ENCODE data around the gene EEF1AKMT2.
"Not testable (repeated sequence)": the region's sequence is repeated elsewhere in the genome, so short reads cannot be mapped to it uniquely, and the experiment has no call there.

The EEF1AKMT2 gene

DNA sequence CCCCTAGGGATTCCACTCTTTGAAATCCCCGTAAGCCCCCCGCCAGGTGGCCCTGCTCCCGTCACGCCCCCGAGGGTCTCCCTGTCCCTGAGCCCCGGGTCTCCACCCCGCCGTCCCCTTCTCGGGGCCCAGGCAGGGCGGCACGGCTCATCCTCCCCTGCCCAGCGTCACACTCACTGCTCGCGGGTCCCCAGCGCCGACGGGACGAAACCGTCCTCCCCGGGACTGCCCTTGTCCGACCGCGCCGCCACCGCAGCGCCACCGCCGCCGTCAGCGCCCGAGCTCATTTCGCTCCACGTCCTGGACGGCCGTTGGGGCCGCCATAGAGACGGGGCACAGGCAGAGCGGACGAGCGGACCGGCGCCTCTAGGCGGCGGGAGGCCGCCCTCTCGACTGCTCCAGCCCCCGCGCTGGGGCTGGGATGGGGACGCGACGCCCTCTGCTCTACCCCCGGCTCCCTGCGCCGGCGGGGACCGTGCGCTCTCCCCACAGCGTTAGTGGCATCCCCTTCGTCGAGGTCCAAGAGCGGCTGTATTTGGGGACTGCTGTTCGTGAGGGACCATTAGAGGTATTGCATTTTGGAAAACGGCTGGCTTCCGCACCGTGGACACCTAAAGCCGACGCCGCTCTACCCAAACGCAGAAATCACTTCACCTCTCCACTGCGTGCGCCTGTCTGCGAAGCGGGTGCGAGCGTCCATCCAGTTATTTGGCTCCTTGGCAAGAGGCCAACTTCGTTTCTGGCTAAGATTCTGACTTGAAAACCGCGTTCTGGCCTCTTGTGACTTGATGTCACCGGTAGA lies at the start of gene EEF1AKMT2:
TSS of gene EEF1AKMT2 (minus strand) at position 341 of the 802 bp plus-strand sequence. CDS start at position 287, 54 bp downstream.
- DNase-seq (ENCODE audit: insufficient read length, low spot score) (peak; percentile 80), FAIRE-seq (no peak)

DNA sequence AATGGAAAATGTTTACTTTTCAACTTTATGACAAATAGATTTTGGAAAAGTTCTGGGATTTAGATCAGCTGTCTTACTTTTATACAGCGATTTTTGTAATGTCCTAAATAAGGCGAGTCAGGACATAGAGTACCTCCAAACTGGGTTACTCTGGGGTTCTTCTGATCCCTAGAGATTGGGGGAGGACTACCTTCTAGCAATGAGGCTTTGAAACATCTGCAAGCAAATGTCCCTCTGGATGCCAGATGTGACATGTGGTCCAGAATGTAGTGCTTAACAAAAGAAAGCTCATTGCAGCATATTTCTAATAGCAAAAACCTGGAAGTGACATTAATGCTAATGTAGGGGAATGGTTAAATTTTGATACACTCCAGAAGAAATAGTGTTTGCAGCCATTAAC lies 46.0 kb upstream of the EEF1AKMT2 start:
- no peak for FAIRE-seq
- no peak for DNase-seq (ENCODE audit: insufficient read length, low spot score)

DNA sequence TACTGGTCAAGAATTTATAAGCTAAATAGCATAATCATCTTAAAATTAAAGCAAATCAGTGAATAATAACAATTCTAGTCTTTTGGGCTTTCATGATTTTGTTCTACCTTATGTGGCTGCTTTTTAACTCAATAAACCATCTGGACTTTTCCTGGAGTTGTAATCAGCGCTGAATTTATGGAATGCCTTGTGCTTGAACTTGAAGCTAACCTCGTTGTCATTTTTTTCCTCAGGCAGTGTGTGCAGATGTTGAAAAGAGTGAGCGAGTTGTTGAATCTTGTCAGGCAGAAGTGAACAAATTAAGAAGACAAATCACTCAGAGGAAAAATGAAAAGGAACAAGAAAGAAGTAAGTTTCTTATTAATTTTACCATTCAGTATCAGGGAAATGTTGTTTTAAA lies 39.4 kb upstream of the EEF1AKMT2 start:
- DNase-seq (ENCODE audit: insufficient read length, low spot score) (no peak), FAIRE-seq (no peak)

DNA sequence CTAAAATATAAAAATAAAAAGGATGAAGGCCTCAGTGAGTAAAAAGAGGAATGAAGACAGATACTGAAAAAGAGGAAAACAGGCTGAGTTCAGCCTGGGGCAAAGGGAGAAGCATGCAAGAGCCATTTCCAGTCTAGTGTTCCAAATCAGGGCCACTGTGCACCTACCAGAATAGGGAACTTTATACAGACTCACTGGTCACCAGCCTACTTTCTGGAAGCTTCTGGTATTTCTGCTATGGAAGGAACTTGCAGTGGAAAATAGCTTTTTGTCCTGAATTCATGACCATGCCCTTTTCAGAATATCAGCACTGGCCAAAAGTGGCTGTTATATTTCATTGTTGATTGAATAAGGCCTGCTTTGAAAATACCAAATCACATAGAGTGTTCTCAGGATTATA lies 38.8 kb upstream of the EEF1AKMT2 start:
- DNase-seq (ENCODE audit: insufficient read length, low spot score) (no peak), FAIRE-seq (no peak)

DNA sequence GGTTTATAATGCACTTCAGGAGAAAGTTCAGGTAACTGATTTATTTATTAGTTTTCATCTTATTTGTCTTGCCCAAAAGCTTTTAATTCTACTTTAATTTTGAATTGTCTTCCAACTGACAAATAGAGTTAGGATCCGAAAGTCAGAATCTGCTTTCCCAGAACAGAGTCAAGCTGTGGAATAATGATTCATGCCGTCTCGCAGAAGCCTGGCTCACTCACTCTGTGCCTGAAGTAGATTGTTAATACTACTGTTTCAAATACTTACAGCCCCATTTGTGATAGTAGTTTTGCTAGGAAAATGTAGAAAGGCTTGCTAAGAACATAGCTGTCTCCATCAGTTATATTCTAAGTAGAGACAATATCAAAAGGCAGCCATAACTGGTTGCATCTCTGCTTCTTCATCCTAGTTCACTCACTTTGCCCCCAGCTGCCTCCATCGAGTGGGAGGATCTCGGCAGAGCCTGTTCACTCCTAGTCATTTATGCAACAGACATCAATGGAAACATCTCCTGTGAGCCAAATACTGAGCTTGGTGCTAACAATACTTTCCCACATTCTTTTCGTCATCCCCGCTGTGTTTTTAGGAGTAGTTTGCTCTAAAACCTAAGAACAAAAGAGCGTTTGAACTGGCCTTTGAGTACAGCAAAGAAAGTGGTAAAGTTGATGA lies 37.9 kb upstream of the EEF1AKMT2 start:
- DNase-seq (ENCODE audit: insufficient read length, low spot score): no peak
- FAIRE-seq: no peak

DNA sequence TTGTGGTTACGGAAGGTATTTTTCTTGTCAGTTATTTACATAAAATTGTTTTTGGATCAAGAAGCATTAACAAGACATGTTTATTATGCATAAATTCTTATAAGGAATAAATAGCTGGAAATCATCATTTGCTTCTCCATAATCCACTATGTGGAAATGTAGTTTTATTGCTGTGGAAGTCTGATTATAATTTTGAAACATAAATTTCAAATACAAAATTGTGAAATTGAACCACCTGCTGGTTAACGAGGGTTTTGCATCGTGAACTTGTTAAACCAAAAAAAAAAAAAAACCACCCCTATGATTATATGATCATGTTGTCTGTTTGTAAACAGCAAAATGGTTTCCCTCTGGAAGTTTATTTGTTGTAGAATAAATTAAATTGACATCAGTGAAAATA lies 35.8 kb upstream of the EEF1AKMT2 start:
- FAIRE-seq (no peak), DNase-seq (ENCODE audit: insufficient read length, low spot score) (peak; percentile 4)

DNA sequence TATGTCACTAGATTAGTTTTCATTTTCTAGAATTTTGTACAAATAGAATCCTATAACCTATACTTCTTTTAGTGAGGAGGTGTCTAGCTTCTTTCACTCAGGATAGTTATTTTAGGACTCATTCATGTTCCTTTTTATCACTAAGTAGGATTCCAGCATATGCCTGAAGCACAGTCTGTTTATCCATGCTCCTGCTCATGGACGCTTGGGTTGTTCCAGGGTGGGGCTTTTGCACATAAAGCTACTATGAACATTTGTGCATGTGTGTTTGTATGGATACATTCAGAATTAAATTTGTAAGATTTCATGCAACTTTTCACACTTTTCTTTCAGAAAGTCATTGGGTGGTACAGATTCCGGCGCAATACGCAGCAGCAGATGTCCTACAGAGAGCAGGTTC lies 34.6 kb upstream of the EEF1AKMT2 start:
- FAIRE-seq (no peak), DNase-seq (ENCODE audit: insufficient read length, low spot score) (no peak)

DNA sequence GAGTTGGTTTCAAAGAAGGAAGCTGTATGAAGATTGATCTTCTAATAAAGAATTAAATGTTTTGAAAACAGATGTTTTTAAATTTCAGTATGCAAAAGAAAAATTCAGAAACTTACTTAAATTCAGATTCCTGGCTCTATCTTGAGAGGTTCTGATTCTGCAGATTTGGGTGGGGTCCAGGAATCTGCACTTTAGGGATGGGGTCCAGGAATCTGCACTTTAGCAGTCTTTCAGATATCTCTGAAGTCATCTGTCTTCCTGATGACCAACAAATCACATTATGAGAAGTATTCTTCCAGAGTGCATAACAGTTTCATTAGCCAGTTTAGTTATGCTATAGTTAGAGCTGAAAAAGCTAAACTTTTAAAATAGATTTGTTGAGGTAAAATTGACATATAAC lies 34.0 kb upstream of the EEF1AKMT2 start:
- DNase-seq (ENCODE audit: insufficient read length, low spot score): no peak
- no peak for FAIRE-seq

DNA sequence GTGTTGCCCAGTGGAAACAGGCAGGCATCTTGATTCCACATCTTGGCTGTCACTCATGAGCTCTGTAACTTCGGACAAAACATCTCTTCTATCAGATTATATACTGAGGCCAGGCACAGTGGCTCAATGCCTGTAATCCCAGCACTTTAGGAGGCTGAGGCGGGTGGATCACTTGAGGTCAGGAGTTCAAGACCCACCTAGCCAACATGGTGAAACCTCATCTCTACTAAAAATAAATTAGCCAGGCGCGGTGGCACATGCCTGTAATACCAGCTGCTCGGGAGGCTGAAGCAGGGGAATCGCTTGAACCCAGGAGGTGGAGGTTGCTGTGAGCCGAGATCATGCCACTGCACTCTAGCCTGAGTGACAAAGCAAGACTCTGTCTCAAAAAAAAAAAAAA lies 33.2 kb upstream of the EEF1AKMT2 start:
- not testable (repeated sequence) for DNase-seq (ENCODE audit: insufficient read length, low spot score); FAIRE-seq

DNA sequence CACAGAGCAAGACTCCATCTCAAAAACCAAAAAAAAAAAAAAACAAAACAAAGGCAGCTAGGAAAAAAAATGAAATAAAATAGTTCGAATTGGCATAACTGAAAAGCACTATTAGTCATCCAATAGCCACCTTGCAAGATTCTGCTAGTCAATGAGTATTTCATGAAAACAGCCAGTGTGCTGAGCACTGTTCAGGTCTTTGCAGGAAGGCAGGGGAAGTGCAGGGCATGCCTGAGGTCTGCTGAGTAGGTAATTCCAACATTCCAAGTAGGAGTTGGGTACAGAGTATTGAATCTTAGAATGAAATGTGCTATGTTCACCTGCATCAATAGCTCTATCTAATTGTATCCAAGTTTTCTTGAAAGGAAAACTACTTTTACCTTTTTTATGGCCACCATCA lies 32.8 kb upstream of the EEF1AKMT2 start:
- FAIRE-seq (no peak), DNase-seq (ENCODE audit: insufficient read length, low spot score) (no peak)

DNA sequence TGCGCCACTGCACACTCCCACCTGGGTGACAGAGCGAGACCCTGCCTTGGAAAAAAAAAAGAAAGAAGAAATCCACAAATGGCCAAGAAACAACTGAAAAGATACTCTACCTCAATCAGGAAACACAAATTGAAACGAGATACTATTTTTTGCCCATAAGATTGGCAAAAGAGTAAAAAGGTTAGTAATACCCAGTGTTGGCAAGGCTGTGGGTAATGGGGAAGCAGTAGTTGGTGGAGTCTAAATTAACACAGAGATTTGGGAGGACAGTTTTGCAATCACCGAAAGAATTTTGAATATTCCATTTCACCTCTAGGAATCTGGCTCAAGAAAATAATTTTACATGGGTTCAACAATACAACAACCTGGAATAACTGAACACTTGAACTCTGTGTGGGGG lies 29.8 kb upstream of the EEF1AKMT2 start:
- FAIRE-seq: no peak
- no peak for DNase-seq (ENCODE audit: insufficient read length, low spot score)

DNA sequence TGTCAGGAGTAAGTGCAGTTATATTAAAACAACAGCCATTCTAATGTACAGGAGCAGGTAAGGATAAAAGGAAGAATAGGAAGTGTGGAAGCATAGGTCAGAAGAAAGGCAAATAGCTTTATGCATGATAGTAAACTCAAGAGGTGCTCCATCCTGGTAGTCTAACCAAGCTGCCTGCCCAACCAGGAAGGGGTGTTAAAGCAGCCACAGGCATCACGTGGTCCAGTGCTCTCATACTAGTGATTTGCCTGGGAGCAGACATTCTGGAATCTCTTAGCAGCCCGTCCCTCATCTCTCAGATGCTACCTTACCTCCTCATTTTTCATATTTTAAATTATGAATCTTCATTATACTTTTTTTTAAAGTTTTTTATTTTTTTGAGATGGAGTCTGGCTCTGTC lies 28.4 kb upstream of the EEF1AKMT2 start:
- FAIRE-seq (no peak), DNase-seq (ENCODE audit: insufficient read length, low spot score) (no peak)

DNA sequence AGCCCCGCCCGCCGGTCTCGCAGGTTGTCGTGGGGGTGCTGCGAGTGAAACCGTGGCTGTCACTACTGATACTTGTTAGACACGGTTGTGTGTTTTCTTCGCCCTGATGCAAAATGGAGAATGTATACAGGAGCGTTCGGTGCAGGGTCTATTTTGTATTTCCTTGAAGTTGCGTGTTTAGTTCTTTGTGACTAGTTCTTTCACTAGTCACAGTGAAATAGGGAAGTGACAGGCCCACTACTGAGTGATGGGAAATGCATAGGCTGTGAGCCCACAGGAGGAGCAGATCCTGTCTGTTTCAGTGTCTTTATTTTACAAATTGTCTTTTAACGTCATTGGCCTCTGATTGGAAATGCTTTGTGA lies 10.6 kb upstream of the EEF1AKMT2 start:
- no peak for FAIRE-seq
- DNase-seq (ENCODE audit: insufficient read length, low spot score): no peak

DNA sequence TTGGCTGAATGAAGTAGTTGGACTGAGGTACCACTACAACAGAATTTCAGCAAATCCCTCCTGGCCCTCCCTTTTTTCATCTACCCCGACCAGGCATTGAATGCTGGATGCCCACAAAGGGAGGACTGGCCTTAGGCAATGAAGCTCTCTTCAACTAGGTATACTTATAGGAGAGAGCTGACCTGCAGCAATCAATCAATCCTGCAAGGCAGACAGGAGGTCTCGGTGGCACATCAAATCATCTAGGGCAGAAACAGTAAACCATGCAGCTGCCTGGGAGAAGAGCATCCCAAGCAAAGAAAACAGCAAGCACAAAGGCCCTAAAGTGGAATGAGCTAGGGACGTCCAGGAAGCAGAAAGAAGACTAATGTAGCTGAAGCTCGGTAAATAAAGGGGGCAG lies 7.5 kb upstream of the EEF1AKMT2 start:
- FAIRE-seq (no peak), DNase-seq (ENCODE audit: insufficient read length, low spot score) (no peak)

DNA sequence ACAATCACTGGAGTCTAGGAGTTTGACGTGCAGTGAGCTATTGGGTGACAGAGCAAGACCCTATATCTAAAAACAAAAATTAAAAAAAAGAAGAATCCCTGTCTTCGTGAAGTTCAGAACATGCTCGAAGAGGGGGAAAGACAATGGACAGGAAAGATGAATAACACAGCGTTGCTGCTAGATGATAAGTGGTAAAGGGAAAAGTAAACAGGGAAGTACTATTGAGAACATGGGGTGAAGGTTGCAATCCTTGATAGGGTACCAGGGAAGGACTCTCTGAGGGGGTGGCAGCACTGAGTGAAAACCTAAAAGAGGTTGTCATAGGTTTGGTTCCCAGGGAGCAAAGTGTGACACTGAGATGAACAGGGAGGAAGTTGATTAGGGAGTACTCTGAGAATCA lies 7.1 kb upstream of the EEF1AKMT2 start:
- no peak for FAIRE-seq
- DNase-seq (ENCODE audit: insufficient read length, low spot score): no peak

DNA sequence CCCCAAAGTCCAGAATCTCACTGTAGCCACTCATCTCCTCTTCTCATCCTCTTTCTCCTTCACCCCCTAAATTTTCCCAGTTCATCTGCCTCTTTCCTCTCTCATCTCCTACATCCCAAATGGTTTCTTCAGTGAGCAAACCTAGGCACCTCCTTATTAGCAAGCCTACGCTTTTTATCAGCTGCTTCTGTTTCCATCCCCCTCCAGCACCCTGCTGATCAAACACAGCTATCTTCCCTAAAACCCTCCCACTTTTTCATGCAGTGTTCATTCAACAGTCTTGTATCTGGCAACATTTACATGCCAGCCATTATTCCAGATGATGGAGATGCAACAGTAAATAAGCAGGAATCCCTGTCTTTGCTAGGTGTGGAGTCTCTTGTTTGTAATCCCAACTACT lies 6.7 kb upstream of the EEF1AKMT2 start:
- FAIRE-seq: no peak
- no peak for DNase-seq (ENCODE audit: insufficient read length, low spot score)

DNA sequence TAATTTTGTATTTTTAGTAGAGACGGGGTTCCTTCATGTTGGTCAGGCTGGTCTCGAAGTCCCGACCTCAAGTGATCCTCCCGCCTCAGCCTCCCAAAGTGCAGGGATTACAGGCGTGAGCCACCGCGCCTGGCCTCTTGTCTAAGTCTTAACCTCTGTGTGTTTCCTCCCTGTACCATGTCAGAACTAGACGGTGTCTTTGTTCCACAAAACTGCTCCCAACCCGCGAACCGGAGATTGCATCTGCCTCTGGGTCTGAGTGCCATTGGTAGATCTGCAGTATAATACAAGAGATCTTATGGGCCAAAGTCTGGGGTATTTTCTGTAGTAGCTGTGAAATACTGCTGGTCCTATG lies 1.3 kb upstream of the EEF1AKMT2 start:
- no peak for FAIRE-seq

DNA sequence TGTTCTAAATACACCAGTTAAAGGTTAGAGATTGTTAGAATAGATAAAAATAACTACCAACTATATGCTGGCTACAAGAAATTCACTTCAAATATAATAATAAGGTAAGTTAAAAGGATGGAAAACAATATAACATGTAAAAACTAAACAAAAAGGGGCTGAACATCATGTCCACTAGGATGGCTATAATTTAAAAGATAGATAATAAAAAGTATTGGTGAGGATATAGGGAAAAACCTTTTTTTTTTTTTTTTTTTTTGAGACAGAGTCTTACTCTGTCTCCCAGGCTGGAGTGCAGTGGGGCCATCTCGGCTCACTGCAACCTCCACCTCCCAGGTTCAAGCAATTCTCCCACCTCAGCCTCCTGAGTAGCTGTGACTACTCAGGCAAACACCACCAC lies 8.8 kb downstream of the EEF1AKMT2 start:
- FAIRE-seq; DNase-seq (ENCODE audit: insufficient read length, low spot score): not testable (repeated sequence)

More for the DNA sequence above, 1.3 kb upstream of the EEF1AKMT2 start:
- no peak for DNase-seq (ENCODE audit: insufficient read length, low spot score)

DNA sequence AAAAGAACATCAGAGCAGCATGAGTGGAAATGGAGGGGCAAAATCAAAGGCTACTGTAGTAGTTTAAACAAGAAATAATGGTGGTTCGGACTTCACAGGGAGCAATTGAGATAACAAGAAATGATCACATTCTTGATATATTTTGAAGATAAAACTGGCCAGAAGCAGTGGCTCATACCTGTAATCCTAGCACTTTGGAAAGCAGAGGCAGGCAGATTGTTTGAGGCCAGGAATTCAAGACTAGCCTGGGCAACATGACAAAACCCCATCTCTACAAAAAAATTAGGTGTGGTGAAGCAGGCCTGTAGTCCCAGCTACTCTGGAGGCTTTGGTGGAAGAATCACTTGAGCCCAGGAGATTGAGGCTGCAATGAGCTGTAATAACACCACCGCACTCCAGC lies 22.9 kb downstream of the EEF1AKMT2 start:
- no peak for FAIRE-seq

DNA sequence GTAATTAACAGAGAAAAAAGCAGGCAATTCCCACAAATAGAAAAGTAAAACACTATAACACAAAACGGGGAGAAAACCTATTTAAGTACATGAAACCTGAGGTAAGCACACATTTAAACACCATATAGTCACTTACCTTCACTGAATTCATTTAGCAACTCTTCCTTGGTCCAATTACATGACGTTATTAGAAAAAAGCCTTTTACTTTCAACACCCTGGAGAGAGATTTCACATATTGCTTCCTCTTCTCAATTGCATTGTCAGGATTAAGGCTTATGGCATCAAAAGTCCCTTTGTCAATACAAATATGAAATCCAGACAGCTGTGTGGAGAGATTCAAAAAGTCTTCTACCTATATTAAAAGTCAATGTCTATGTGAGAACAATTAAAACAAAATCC lies 26.4 kb downstream of the EEF1AKMT2 start:
- DNase-seq (ENCODE audit: insufficient read length, low spot score) (no peak), FAIRE-seq (no peak)

More for the DNA sequence above, 22.9 kb downstream of the EEF1AKMT2 start:
- no peak for DNase-seq (ENCODE audit: insufficient read length, low spot score)

DNA sequence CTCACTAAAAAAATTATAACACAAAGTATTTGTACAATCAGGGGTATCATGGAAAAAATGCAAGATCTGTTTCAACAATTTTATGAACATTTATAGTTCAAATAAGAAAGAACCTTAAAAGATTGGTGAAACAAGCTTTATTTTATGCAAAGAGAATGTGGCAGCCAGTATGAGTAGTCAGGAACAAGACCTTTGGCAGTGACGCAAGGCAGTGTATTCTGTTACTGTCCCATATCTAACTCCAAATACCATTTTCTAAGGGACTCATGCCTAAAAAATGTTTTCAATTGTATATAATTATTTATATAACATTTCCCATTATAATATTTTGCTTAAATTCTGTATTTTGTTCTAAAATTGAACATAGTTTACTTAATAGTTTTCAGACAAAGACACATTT lies 28.4 kb downstream of the EEF1AKMT2 start:
- FAIRE-seq (no peak), DNase-seq (ENCODE audit: insufficient read length, low spot score) (no peak)

DNA sequence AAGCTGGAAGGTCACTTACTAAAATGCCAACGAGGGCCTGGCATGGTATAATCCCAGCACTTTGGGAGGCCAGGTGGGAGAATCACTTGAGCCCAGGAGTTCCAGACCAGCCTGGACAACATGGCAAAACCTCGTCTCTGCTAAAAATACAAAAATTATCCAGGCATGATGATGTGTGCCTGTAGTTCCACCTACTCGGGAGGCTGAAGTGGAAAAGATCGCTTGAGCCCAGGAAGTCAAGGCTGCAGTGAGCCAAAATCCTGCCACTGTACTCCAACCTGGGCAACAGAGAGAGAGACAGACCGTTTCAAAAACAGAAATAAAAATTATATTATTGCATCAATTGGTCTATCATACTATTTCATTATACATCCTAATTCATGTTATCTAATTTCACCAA lies 29.4 kb downstream of the EEF1AKMT2 start:
- FAIRE-seq: no peak
- no peak for DNase-seq (ENCODE audit: insufficient read length, low spot score)

All from HTR-8/SVneo (cell line).